ENCODE data around the gene RAD51. TPM values are rescaled to one million over a fixed set of nuclear protein-coding genes. Genes with fewer than 3 reads are reported as not detected.

Gene RAD51
- total and polyA plus RNA-seq, 9 donors = 3.6 to 13.3 (median 10.0) TPM

DNA sequence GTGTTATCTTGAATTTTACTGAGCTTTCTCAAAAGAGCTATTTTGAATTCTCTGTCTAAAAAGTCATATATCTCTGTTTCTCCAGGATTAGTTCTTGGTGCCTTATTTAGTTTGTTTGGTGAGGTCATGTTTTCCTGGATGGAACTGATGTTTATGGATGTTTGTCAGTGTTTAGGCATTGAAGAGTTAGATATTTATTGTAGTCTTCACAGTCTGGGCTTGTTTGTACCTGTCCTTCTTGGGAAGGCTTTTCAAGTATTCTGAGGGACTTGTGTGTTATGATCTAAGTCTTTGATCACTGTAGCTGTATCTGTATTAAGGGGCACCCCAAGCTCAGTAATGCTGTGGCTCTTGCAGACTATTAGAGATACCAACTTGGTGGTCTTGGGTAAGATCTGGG, 10.6 kb upstream of the RAD51 start:
- DNase-seq = no peak
- H3K9me3 ChIP-seq (replicated peaks; ENCODE audit: control insufficient read depth, low read depth, low read length) = no peaks in the 10 kb centered on the region
- H3K27ac ChIP-seq (ENCODE audit: low read length) = no peak overlapping the region
- H3K4me1 ChIP-seq (ENCODE audit: control insufficient read depth, insufficient read depth, low read length) = peaks cover 4% of the 10 kb centered on the region
- no peak overlapping the region for H3K4me3 ChIP-seq (ENCODE audit: low read length)
- H3K27me3 ChIP-seq (ENCODE audit: control insufficient read depth, insufficient read depth, low read length) = no peaks in the 10 kb centered on the region
- H3K36me3 ChIP-seq (ENCODE audit: control insufficient read depth, insufficient read depth, low read length) = no peaks in the 10 kb centered on the region

GRCh38 chr15:40685376-40685775, 9.6 kb upstream of the RAD51 start:
- DNase-seq = no peak
- no peaks in the 10 kb centered on the region for H3K36me3 ChIP-seq (ENCODE audit: control insufficient read depth, insufficient read depth, low read length)
- no peaks in the 10 kb centered on the region for H3K9me3 ChIP-seq (replicated peaks; ENCODE audit: control insufficient read depth, low read depth, low read length)
- H3K4me1 ChIP-seq (ENCODE audit: control insufficient read depth, insufficient read depth, low read length) = peaks cover 4% of the 10 kb centered on the region
- H3K27me3 ChIP-seq (ENCODE audit: control insufficient read depth, insufficient read depth, low read length) = no peaks in the 10 kb centered on the region
- WGBS (ENCODE audit: insufficient coverage) = 100% methylated on average over 2 of the region's 2 CpGs
- no peak overlapping the region for H3K27ac ChIP-seq (ENCODE audit: low read length)
- no peak overlapping the region for H3K4me3 ChIP-seq (ENCODE audit: low read length)

DNA sequence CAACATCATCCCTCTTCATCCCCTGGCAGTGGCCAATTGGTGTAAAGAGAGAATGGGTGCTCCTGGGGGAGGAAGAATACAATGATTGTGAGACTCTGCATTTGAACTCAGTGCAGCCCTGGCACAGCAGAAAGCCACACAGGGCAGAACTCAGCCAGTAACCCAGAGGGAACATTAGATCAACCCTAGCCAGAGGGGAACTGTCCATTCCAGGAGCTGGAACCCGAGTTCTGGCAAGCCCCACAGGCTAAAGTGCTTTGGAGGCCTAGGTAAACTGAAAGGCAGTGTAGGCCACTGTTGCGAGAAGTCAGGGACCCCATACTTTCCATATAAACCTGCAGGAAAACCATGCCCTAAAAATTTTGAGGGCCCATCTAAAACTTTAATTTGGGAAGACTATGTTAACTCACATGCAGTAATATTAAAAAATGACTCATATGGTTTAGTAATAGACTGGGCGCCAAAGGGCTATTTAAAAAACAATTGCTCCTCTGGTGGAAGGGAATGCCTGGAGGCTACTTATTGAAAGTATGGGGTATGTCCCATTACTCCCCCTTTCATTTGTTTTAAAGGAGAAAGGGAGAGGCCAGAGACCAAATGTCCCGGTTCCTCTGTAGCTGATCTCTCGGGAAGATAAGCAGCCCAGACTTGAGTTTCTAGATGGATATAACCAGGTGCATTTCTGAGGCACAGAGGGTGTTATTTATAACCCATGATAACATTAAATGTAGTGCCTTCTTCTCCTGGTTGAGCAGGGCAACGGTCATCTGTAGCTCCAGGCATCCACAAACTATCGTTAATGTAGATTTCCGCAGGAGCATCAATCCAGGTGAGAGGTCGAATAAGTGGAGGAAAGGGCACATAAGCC, 5.8 kb upstream of the RAD51 start:
- H3K36me3 ChIP-seq (ENCODE audit: control insufficient read depth, insufficient read depth, low read length) = peaks cover 9% of the 10 kb centered on the region
- peak; percentile 10 for DNase-seq
- H3K4me1 ChIP-seq (ENCODE audit: control insufficient read depth, insufficient read depth, low read length) = peaks cover 13% of the 10 kb centered on the region
- peak overlapping the region; percentile 62 for H3K27ac ChIP-seq (ENCODE audit: low read length)
- no peaks in the 10 kb centered on the region for H3K9me3 ChIP-seq (replicated peaks; ENCODE audit: control insufficient read depth, low read depth, low read length)
- H3K27me3 ChIP-seq (ENCODE audit: control insufficient read depth, insufficient read depth, low read length) = no peaks in the 10 kb centered on the region
- H3K4me3 ChIP-seq (ENCODE audit: low read length) = no peak overlapping the region
- WGBS (ENCODE audit: insufficient coverage) = 82% methylated on average over 4 of the region's 9 CpGs

DNA sequence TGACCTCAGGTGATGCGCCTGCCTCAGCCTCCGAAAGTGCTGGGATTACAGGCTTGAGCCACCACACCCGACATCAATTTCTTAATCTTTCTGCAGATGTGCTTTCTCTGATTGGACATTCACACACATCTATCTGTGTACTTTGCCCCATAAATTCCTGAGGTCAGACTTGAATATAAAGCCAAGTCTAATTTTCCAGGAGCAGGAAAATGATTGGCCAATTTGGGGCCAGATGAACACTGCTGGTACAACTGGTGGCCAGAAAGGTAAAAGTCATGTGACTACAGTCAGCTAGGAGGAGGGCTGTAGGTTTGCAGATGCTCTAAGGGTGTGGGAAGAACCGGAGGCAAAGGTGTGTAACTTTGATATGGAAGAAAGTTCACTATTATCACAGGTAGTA, 3.2 kb upstream of the RAD51 start:
- Histone ChIP-seq H3K4me1 (ENCODE audit: control insufficient read depth, insufficient read depth, low read length) (peaks cover 21% of the 10 kb centered on the region), H3K27me3 (ENCODE audit: control insufficient read depth, insufficient read depth, low read length) (no peaks in the 10 kb centered on the region), H3K9me3 (replicated peaks; ENCODE audit: control insufficient read depth, low read depth, low read length) (no peaks in the 10 kb centered on the region), H3K4me3 (ENCODE audit: low read length) (no peak overlapping the region), H3K36me3 (ENCODE audit: control insufficient read depth, insufficient read depth, low read length) (peaks cover 9% of the 10 kb centered on the region), H3K27ac (ENCODE audit: low read length) (no peak overlapping the region)
- WGBS (ENCODE audit: insufficient coverage) = 100% methylated on average over 2 of the region's 4 CpGs
- DNase-seq = no peak

- no peak for DNase-seq
- H3K27me3 ChIP-seq (ENCODE audit: control insufficient read depth, insufficient read depth, low read length) = no peaks in the 10 kb centered on the region
- WGBS (ENCODE audit: insufficient coverage) = 32% methylated on average over 29 of the region's 31 CpGs
- H3K4me1 ChIP-seq (ENCODE audit: control insufficient read depth, insufficient read depth, low read length) = peaks cover 17% of the 10 kb centered on the region
- H3K36me3 ChIP-seq (ENCODE audit: control insufficient read depth, insufficient read depth, low read length) = peaks cover 9% of the 10 kb centered on the region
- H3K27ac ChIP-seq (ENCODE audit: low read length) = peak overlapping the region; percentile 100
- H3K4me3 ChIP-seq (ENCODE audit: low read length) = peak overlapping the region; percentile 93
- H3K9me3 ChIP-seq (replicated peaks; ENCODE audit: control insufficient read depth, low read depth, low read length) = no peaks in the 10 kb centered on the region
Measured at GRCh38 chr15:40693904-40694687, 878 bp upstream of the RAD51 start.

DNA sequence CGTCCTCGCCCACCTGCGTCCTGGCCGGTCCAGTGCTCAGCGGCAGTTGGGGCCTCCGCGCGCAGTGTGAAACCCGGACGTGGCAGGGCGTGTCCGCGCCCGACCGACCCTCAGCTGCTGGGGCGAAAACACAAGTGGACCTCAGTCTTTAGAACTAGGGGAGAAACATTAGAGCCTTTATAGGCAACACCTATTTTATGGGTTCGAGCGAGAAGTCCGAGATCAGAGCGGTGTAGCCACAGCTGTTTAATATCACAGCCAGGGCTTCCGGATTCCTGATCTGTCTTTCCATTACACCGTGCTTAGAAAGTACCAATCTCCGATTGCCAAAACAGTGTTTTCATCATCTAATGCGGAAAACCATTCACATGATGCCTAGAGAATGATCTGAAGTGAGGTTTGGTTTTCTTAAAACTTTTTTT, 506 bp downstream of the RAD51 start:
- H3K4me3 ChIP-seq (ENCODE audit: low read length) = peak overlapping the region; percentile 93
- H3K9me3 ChIP-seq (replicated peaks; ENCODE audit: control insufficient read depth, low read depth, low read length) = no peaks in the 10 kb centered on the region
- H3K36me3 ChIP-seq (ENCODE audit: control insufficient read depth, insufficient read depth, low read length) = peaks cover 14% of the 10 kb centered on the region
- peak; percentile 33 for DNase-seq
- H3K27ac ChIP-seq (ENCODE audit: low read length) = peak overlapping the region; percentile 32
- H3K27me3 ChIP-seq (ENCODE audit: control insufficient read depth, insufficient read depth, low read length) = no peaks in the 10 kb centered on the region
- WGBS (ENCODE audit: insufficient coverage) = 2% methylated on average over 21 of the region's 24 CpGs
- peaks cover 16% of the 10 kb centered on the region for H3K4me1 ChIP-seq (ENCODE audit: control insufficient read depth, insufficient read depth, low read length)

DNA sequence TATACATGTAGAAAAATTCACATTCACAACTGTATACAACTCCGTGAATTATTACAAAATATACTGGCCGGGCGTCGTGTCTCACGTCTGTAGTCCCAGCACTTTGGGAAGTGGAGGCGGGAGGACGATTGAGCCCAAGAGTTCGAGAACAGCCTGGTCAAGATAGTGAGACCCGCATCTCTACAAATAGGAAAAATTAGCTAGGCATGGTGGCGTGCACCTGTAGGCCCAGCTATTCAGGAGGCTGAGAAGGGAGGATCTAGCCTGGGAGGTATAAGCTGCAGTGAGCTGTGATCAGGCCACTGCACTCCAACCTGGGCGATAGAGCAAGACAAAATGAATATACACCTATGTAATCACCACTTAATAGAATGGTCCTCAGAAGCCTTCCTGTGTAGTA, 1.3 kb downstream of the RAD51 start:
- Histone ChIP-seq H3K27me3 (ENCODE audit: control insufficient read depth, insufficient read depth, low read length) (no peaks in the 10 kb centered on the region), H3K36me3 (ENCODE audit: control insufficient read depth, insufficient read depth, low read length) (peaks cover 18% of the 10 kb centered on the region), H3K27ac (ENCODE audit: low read length) (no peak overlapping the region), H3K4me1 (ENCODE audit: control insufficient read depth, insufficient read depth, low read length) (peaks cover 16% of the 10 kb centered on the region), H3K4me3 (ENCODE audit: low read length) (peak overlapping the region; percentile 93), H3K9me3 (replicated peaks; ENCODE audit: control insufficient read depth, low read depth, low read length) (no peaks in the 10 kb centered on the region)
- WGBS (ENCODE audit: insufficient coverage) = 88% methylated on average over 9 of the region's 11 CpGs
- no peak for DNase-seq

DNA sequence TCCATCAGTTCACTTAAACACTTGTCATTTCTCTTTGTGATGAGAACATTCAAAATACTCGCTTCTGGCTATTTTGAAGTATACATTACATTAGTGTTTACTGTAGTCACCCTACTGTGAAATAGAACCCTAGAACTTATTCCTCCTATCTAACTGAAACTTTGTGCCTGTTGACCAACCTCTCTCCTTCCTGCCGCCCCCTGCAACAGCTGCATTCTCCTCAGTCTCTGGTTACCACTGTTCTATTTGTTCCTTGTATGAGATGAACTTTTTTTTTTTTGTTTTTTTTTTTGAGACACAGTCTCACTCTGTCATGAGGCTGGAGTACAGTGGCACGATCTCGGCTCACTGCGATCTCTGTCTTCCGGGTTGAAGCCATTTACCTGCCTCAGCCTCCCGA, 2.9 kb downstream of the RAD51 start:
- no peaks in the 10 kb centered on the region for H3K9me3 ChIP-seq (replicated peaks; ENCODE audit: control insufficient read depth, low read depth, low read length)
- H3K36me3 ChIP-seq (ENCODE audit: control insufficient read depth, insufficient read depth, low read length) = peaks cover 9% of the 10 kb centered on the region
- peaks cover 16% of the 10 kb centered on the region for H3K4me1 ChIP-seq (ENCODE audit: control insufficient read depth, insufficient read depth, low read length)
- no peaks in the 10 kb centered on the region for H3K27me3 ChIP-seq (ENCODE audit: control insufficient read depth, insufficient read depth, low read length)
- H3K4me3 ChIP-seq (ENCODE audit: low read length) = no peak overlapping the region
- 100% methylated on average over 1 of the region's 7 CpGs for WGBS (ENCODE audit: insufficient coverage)
- H3K27ac ChIP-seq (ENCODE audit: low read length) = no peak overlapping the region
- DNase-seq = no peak

- DNase-seq = peak; percentile 29
- Histone ChIP-seq H3K4me1 (ENCODE audit: control insufficient read depth, insufficient read depth, low read length) (no peaks in the 10 kb centered on the region), H3K4me3 (ENCODE audit: low read length) (no peak overlapping the region), H3K36me3 (ENCODE audit: control insufficient read depth, insufficient read depth, low read length) (peaks cover 9% of the 10 kb centered on the region), H3K27ac (ENCODE audit: low read length) (no peak overlapping the region), H3K9me3 (replicated peaks; ENCODE audit: control insufficient read depth, low read depth, low read length) (no peaks in the 10 kb centered on the region), H3K27me3 (ENCODE audit: control insufficient read depth, insufficient read depth, low read length) (no peaks in the 10 kb centered on the region)
- whole genome bisulfite sequencing (ENCODE audit: insufficient coverage) = no CpG with 5 or more reads among the region's 7 CpGs
Measured at GRCh38 chr15:40702077-40702476, 7.1 kb downstream of the RAD51 start.

DNA sequence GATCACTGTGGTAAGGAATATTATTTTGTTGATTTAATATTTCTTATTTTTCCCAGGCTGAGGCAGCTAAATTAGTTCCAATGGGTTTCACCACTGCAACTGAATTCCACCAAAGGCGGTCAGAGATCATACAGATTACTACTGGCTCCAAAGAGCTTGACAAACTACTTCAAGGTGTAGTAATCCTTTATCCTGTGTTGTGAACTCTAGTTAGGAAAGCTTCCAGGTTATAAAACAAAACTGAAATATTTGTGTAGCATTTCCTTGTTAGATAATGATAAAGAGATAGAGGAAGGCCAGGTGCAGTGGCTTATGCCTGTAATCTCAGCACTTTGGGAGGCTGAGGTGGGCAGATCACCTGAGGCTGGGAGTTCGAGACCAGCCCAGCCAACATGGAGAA, 11.1 kb downstream of the RAD51 start:
- Histone ChIP-seq H3K27ac (ENCODE audit: low read length) (no peak overlapping the region), H3K4me3 (ENCODE audit: low read length) (no peak overlapping the region), H3K9me3 (replicated peaks; ENCODE audit: control insufficient read depth, low read depth, low read length) (no peaks in the 10 kb centered on the region), H3K36me3 (ENCODE audit: control insufficient read depth, insufficient read depth, low read length) (peaks cover 10% of the 10 kb centered on the region), H3K27me3 (ENCODE audit: control insufficient read depth, insufficient read depth, low read length) (no peaks in the 10 kb centered on the region), H3K4me1 (ENCODE audit: control insufficient read depth, insufficient read depth, low read length) (no peaks in the 10 kb centered on the region)
- DNase-seq = no peak
- WGBS (ENCODE audit: insufficient coverage) = no CpG with 5 or more reads among the region's 2 CpGs

Measured in muscle of leg (tissue), 11 donors.